SK-N-MC (cell line): ENCODE data around the gene MYLIP.

Experiments
- EZH2 ChIP-seq: fragments of 200-600 bp; sonication (generic); IDR thresholded peaks from one replicate; pipeline ENCODE4 v1.6.1; 2017; ENCODE audit warnings: antibody characterized with exemption
- POLR2AphosphoS5 ChIP-seq: IDR thresholded peaks from 2 replicates; pipeline ENCODE4 v1.6.1; 2012; ENCODE audit warnings: mild to moderate bottlenecking, low read depth, low read length, borderline replicate concordance

GRCh38 chr6:16183187-16183664 lies 54.3 kb downstream of the MYLIP start:
- TF ChIP-seq POLR2AphosphoS5 (no peak), EZH2 (no peak)
